HL-60/S4 treated with retinoic acid at 250 ng/mL for 4 days and 3 days (cell line): Measurements from ENCODE around the gene HSH2D.
"Not testable (repeated sequence)": the region's sequence is repeated elsewhere in the genome, so short reads cannot be mapped to it uniquely, and the experiment has no call there.

Source experiments
- in situ Hi-C: fragments of 300-500 bp; cut with MboI; formaldehyde crosslinking; loops from 2 replicates; pipeline ENCODE4 v1.7.0; 2022; ENCODE audit warnings: low sequenced_read_pairs

Gene HSH2D, protein sequence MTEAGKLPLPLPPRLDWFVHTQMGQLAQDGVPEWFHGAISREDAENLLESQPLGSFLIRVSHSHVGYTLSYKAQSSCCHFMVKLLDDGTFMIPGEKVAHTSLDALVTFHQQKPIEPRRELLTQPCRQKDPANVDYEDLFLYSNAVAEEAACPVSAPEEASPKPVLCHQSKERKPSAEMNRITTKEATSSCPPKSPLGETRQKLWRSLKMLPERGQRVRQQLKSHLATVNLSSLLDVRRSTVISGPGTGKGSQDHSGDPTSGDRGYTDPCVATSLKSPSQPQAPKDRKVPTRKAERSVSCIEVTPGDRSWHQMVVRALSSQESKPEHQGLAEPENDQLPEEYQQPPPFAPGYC

DNA sequence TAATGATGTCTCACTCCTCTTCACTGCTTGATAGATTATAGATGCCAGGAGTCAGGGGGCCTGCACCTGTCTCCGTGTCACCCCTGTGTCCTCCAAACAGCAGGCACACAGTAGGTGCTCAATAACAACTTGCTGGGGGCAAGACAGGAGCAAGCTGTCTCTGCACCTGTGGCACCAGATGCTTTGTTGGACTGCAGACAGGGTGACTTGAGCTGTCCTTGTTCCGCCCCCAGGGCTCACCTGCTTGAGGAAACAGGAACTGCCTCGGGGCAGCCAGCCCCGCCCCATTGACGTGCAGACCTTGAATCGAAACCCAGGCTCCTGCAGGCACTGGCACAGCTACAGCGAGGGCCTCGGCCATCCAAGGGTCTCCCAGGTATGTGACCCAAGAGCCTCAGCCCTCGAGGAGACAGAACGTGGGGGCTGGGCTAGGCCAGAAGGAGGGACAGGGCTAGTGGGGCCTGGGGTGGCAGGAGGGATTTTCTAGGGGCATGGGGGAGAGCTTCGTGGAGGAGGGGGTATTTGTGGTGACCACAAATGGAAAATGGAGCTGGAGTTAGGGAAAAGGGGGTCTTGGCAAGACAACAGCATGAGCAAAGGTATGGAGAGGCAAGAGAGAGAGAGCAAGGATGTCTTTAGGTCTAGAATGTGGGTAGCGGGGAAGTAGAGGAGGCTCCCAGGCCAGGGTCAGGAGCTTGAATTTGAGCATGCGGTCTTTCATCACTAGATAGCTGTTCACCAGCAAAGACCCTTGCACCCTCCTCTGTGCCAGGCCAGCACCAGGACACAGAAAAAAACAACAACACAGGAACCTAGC is at the start of gene HSH2D:
Gene HSH2D (plus strand): TSS at position 287 of the 817 bp plus-strand sequence. CDS start 5,066 bp downstream, outside the sequence.
- in situ Hi-C loops, result no loop called here

DNA sequence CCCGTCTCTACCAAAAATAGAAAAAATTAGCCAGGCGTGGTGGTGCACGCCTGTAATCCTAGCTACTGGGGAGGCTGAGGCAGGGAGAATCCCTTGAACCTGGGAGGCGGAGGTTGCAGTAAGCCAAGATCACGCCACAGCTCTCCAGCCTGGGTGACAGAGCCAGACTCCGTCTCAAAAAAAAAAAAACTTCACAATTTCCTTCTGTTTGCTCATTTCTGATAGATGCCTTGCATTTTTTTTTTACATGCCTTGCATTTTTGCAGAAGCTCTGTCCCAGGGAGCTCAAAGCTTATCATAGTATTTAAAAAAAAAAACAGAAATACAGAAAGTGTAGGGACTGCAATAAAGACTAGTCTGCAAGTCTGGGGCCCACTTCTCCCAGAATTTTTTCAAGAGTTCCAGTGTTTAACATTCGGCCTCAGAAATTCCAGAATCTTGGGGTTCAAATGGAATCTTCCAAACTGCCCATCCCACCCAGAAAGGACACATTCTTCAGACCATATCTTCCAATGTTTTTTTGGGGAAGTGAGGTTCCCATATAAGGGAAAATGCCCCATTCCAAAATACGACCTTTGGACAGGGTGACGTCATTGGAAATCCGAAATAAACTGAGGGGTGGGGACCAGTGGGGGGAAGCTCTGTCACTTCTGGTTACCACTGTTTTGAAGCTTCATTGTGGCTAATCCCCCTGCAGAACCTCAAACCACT is 49.0 kb upstream of the HSH2D start:
- in situ Hi-C loops, result no loop called here

DNA sequence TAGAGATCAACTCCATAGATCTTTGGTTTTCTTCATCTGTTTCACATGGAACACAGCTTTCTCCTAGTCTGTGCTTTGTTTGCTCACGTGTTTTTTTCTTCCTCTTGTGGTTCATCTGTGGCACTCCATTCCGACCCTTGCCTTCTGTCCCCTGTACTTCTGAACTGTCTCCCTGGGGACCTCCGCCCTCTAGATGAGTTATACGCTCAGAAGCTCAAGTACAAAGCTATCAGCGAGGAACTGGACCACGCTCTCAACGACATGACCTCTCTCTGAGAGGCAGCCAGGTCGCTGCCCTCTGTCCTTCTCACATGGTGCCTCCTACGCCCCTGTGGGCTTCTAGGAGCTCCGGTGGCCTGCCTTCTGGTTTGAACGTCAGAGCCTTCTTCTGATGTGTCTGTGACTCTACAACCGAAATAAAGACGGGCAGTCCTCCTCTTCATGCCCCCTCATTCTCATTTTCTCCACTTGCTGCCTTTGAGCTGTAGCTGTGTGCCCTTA is 48.4 kb upstream of the HSH2D start:
- in situ Hi-C loops, result no loop called here

DNA sequence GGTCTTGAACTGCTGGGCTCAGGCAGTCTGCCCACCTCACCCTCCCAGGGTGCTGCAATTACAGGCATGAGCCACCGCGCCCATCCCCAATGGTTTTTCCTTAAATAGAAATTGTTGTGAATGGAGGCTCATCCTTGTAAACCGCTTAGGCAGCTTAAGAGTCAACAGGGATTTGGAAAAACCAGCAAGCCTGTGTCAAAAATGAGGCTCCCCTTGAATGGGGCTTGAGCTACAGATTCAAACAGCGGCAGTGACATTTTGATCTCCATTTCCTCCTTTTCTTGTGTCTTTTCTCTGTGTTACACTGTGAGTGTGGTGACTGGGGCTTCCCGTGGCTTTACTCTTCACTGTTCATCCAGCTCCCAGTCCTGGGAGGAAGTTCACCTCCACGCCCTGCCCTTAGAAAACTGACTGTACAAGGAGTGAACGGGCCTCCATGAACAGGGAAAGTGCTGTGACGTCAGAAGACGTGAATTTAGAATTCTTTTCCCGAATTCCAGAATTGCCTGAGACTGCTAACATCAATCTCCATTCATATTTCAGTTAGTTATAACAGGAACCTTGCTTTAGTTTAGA is 47.1 kb upstream of the HSH2D start:
- in situ Hi-C loops, result no loop called here

DNA sequence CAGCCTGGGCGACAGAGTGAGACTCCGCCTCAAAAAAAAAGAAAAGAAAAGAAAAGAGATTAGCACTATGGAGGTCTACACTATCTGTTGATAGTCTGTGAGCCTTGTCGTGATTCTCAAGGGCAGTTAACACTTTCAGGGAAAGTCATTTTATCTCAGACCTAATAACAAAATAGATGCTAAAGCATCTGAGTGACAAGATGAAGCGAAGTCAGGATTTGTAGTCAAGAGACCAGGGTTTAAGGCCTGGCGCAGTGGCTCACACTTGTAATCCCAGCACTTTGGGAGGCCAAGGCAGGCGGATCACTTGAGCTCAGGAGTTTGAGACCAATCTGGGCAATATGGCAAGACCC is 45.1 kb upstream of the HSH2D start:
- in situ Hi-C loops, result no loop called here

DNA sequence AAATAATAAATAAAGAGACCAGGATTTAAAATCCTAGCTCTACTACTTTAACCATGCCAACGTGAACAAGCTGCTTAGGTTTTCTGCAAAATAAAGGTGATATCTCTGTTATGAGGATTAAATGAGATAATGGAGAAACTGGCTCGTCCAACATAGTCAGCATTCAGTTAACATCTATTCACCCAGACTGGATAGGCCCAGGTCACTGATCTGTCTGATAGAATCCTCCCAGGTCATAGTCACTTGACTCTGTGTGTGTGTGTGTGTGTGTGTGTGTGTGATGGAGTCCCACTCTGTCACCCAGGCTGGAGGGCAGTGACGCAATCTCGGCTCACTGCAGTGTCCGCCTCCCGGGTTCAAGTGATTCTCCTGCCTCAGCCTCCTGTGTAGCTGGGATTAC is 44.7 kb upstream of the HSH2D start:
- in situ Hi-C loops, result no loop called here

DNA sequence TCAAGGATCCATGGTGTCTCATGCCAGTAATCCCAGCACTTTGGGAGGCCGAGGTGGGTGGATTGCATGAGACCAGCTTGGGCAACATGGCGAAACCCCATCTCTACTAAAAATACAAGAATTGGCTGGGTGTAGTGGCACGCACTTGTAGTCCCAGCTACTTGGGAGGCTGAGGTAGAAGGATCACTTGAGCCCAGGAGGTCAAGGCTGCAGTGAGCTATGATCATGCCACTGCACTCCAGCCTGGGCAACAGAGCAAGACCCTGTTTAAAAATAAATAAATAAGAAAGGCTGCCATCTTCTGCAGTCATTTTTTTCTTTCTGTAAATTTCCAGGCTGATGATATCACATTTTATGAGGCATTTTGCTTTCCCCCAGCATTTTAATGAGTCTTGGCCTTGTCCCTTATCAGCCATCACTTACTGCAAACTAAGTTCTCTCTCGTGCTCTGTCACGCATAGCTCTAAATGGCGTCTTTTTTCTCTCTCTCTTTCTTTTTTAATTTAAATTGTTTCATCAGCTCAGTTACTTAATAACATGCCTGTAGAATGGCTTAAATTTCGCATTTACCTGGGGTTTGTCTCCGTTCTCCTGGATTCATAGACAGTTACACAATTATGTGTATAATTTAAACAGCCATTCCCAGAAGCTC is 44.0 kb upstream of the HSH2D start:
- in situ Hi-C loops, result not testable (repeated sequence)

DNA sequence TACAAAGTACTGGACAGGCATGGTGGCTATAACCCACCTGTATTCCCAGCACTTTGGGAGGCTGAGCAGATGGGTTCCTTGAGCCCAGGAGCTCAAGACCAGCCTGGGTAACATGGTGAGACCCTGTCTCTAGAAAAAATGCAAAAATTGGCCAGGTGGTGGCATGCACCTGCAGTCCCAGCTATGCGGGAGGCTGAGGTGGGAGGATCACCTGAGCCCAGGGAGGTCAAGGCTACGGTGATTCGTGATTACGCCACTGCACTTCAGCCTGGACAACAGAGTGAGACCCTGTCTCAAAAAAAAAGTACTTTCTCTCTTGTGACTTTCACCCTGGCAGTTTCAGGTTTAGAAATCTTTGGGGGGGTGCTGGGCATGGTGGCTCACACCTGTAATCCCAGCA is 43.0 kb upstream of the HSH2D start:
- in situ Hi-C loops, result no loop called here

DNA sequence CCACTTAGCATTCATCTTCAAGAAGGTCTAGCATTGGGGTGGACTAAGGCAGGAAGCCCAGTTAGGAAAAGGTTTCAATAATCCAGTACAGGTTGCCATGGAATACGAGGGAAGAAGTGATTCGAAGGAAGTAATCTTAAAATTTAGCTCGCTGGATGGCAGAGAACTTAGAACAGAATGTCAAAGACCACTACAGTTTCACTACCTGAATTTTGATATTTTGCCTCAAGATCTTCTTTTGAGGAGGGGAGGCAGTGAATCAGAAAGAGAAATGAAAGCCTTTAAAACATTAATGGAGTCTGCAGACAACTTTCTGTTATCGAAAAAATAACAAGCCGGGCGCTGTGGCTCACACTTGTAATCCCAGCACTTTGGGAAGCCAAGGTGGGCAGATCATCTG is 38.8 kb upstream of the HSH2D start:
- in situ Hi-C loops, result no loop called here

DNA sequence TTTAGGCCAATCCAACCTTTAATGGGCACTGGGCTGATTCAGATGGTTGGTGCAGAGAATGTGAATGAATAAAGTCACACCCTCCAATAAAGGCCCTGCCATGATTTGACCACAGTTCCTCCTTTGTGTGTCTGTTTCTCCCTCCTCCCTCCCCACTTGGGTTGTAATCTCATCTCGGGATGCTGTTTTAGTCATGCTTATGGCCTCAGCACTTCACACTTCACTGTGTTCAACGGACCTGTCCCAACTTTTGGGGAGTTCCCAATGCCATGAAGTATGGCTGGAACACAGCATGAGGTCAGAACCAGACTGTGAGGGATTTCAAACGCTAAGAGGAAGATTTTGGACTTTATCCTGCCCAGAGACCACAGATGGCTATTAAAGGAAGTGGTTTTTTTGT is 37.4 kb upstream of the HSH2D start:
- in situ Hi-C loops, result no loop called here

DNA sequence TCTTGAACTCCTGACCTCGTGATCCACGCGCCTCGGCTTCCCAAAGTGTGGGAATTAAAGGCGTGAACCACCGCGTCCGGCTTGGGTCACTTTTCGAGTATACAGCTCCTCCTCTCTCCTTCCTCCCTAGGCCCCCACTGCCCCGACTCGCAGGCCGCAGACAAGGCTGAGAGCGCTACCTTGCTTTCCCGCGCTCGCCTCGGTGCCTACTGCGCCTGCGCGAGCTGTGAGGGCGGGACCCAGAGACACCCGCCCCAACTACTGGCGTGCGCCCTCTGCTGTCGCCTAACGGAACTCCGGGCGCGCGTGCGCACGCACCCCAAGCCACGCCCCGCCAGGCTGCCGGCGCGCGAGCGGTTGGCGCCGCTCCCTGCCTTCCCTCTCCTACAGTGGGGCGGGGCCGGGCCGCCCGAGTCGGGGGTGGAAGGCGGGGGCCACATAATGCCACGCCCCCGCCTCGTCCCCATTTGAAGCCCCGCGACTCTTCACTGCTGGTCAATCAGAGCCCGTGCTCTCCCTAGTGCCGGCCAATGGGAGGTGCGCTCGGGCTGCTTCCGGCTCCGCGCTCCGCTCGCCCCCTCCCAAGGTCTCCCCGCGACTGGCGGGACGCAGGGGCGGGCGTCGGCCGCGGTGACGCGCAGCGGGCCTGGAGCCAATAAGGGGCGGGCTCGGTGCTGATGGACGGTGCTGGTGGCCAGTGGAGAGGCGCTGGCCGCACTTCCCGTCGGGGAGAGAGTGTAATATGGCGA is 32.2 kb upstream of the HSH2D start, which contains the start of gene RAB8A:
Gene RAB8A (plus strand): TSS at position 730 of the 749 bp plus-strand sequence. CDS start 13 bp downstream, at position 743.
- in situ Hi-C loops, result no loop called here

DNA sequence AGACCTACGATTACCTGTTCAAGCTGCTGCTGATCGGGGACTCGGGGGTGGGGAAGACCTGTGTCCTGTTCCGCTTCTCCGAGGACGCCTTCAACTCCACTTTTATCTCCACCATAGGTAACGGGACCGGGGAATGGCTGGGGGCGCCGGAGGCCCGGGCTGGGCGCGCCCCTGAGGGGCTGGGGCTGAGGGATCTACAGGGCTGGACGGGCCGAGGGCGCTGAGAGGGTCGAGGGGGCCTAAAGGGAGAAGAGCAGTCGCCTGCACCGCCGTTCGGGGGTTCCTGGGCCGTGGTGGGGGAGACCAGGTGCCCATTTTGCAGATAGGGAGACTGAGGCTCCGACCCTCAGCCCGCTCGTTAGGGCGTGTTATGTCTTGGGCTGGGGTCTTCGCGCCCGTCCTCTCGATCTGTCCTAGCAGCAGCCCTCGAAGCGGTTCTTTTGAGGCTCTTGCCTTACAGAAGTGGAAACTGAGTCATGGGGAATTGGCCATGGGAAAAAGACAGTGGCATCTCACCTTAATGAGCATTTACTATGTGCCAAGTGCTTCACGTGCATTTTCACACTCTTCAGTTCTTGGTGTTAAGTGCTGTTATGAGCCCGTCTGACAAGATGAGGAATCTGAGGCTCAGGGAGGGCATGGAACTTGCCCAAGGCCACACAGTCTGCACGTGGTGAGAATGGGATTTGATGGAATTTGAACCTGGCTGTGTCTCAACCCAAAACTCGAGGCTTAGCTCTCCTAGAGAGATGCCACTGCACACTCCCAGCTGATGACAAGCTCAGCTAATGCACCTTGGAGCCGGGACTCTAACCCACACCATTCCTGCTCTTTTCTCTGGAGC is 31.4 kb upstream of the HSH2D start:
- in situ Hi-C loops, result no loop called here

DNA sequence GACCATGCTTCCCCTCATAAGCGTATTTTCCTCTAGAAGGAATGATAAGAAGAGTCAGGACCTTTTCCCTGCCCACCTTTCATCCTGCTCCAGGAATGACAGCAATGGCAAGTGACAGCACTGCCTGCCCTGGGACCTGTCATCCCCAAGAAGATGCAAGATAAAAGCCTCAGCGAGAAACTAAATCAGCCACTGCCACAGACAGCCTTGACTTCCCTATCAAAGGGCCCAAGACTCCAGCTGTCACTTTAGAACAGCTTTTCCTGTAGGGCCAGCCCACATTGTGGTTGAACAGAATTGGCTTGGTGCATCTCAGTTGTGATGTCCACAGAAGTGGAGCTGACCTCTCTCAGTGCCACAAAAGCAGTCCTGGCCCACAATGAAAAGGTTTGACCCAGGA is 30.7 kb upstream of the HSH2D start:
- in situ Hi-C loops, result no loop called here

DNA sequence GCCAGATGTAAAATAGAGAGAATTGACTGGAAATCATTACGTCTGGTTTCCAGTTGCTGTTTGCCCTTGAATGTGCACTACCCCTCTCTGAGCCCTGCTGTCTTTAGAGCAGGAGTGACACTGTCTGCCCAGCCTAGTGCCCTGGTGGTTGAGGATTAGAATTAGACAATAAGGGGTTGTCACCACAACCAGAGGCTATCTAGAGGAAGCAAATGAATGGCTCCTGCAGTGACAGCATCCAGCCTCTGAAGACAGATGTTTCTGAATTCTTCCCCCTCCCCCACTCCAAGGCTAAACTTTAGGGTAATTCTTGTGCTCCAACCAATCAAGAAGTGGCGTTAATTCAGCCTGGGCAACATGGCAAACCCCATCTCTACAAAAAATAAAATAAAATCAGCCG is 29.8 kb upstream of the HSH2D start:
- in situ Hi-C loops, result no loop called here

DNA sequence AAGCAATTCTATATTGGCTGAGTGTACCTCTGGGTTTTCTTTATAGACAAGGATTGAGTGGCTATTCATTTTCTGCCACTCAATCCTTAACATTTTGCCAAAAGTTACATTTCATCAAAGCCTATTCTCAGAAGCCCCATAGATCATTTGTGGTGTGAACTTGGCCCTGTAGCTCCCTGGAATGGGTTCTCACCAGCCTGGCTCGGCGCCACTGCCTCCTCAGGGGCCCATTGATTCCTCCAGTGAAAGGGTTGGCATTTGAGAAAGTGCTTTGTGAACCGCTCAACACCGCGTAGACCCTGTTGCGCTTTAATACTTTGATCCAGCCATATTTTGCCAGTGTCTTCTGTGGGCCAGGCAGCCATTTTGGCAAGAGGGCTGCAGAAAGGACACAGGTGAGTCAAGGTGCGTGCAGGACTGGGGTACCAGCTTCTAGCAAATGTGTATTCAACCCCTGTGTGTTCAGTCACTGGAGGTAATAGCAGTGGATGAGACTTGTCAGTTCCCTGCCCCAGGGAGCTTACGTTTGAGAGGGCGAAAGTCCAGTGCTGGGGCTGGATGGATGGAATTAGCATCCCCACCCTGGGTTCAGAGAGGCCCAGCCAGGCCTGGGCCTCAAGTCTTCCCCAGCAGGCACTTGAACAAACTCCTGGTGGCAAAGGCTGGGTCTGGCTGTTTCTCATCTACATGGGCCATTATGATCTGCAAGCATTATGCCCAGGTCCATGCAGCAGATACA is 28.0 kb upstream of the HSH2D start:
- in situ Hi-C loops, result no loop called here

DNA sequence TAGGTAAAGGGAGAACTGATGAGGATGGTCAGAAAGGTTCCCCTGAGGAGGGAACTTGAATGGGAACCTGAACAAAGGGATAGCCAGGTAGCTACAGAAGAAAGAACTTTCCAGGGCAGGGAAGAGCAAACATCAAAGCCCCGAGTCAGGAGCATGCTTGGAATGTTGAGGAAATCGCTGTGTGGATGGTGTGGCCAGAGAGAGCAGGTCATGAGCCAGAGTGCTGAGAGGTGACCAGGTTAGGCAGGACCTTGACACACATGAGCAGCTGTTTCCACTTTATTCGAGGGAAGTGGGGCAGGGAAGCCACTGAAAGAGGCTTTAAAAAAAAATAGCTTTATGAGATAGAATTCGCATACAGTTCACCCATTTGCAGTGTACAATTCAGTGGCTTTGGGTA is 27.4 kb upstream of the HSH2D start:
- in situ Hi-C loops, result no loop called here

DNA sequence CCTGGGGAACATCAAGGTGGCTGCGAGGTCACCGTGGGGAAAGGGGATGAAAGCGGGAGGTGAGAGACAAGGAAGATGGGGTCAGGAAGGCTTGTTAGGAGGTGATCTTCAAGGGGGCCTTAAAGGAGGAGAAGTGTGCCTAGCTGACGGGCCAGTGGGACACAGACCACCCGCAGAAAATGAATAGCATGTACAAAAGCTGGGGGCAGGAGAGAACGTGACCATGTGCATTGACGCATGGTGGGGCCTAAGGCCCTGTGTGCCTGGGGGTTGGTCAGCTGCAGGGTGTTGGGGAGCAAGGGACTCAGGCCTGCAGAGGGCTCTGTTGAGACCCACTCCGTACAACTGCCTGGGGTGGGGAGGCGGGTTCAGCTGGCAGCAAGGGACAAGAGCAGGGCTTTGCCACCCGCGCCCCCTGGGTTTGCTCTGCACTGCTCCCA is 25.9 kb upstream of the HSH2D start:
- in situ Hi-C loops, result no loop called here

DNA sequence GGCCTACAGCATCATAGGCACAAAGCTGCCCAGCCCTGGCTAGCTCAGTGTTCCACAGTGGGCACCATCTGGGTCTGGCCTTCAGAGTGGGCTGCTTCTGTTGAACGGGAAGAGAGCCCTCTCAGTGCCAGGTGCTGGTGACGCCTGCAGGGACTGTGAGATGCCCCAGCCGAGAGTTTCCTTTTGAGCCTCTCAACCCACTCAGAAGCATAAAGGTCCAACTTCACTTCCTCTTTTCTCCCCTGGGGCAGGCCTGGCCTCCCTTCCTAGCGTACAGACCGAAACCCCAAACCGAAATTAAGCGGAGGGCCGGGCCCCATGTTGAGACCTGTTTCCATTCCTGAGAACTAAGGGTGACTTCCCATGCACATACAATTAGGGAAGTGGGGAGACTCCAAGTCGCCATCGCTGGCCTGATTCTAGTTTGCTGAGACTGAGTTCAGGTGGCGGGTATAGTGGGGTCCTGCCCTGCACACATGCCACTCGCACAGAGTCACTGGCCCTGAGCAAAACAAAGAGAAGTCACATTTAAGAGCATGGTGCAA is 24.9 kb upstream of the HSH2D start:
- in situ Hi-C loops, result no loop called here
